HPDE6-E6E7 (cell line): ENCODE measurements around the gene SGPL1.

Experiments
- DNase-seq: peaks from one replicate; pipeline ENCODE4 v3.0.0; 2011; ENCODE audit warnings: missing footprints; ENCODE audit errors: extremely low spot score

Gene SGPL1

GRCh38 chr10:70810967-70811366 lies 4.8 kb upstream of the SGPL1 start:
- no peak for DNase-seq

GRCh38 chr10:70811881-70812280 lies 3.9 kb upstream of the SGPL1 start:
- DNase-seq, result no peak

GRCh38 chr10:70812814-70813213 lies 2.9 kb upstream of the SGPL1 start:
- DNase-seq, result no peak

GRCh38 chr10:70814126-70814525 lies 1.6 kb upstream of the SGPL1 start:
- no peak for DNase-seq

GRCh38 chr10:70816220-70816894 lies 609 bp downstream of the SGPL1 start:
- DNase-seq, result peak; percentile 81

GRCh38 chr10:70820976-70821750 lies 5.4 kb downstream of the SGPL1 start:
- DNase-seq, result no peak

GRCh38 chr10:70822076-70822820 lies 6.5 kb downstream of the SGPL1 start:
- no peak for DNase-seq

GRCh38 chr10:70827086-70827757 lies 11.5 kb downstream of the SGPL1 start:
- no peak for DNase-seq

GRCh38 chr10:70828923-70829322 lies 13.2 kb downstream of the SGPL1 start:
- no peak for DNase-seq

GRCh38 chr10:70829543-70829942 lies 13.8 kb downstream of the SGPL1 start:
- no peak for DNase-seq

GRCh38 chr10:70830164-70830563 lies 14.4 kb downstream of the SGPL1 start:
- DNase-seq, result peak; percentile 35

GRCh38 chr10:70832221-70832620 lies 16.5 kb downstream of the SGPL1 start:
- no peak for DNase-seq

GRCh38 chr10:70832852-70833528 lies 17.2 kb downstream of the SGPL1 start:
- DNase-seq, result peak; percentile 31

- DNase-seq, result no peak
Measured at GRCh38 chr10:70833601-70834000, 17.9 kb downstream of the SGPL1 start.

GRCh38 chr10:70834021-70834420 lies 18.3 kb downstream of the SGPL1 start:
- DNase-seq, result no peak

GRCh38 chr10:70834441-70835151 lies 18.8 kb downstream of the SGPL1 start:
- no peak for DNase-seq

GRCh38 chr10:70836319-70836718 lies 20.6 kb downstream of the SGPL1 start:
- no peak for DNase-seq

GRCh38 chr10:70837660-70838059 lies 21.9 kb downstream of the SGPL1 start:
- no peak for DNase-seq

GRCh38 chr10:70838270-70838805 lies 22.6 kb downstream of the SGPL1 start:
- DNase-seq, result no peak

GRCh38 chr10:70840836-70841235 lies 25.1 kb downstream of the SGPL1 start:
- no peak for DNase-seq

- DNase-seq, result no peak
Measured at GRCh38 chr10:70843333-70843732, 27.6 kb downstream of the SGPL1 start.
